ENCODE results near the gene MCF2L2.

MCF2L2 gene

GRCh38 chr3:183161552-183162336 lies 266.7 kb downstream of the MCF2L2 start:
- DNase-seq (ENCODE audit: low read depth): no peak

DNA sequence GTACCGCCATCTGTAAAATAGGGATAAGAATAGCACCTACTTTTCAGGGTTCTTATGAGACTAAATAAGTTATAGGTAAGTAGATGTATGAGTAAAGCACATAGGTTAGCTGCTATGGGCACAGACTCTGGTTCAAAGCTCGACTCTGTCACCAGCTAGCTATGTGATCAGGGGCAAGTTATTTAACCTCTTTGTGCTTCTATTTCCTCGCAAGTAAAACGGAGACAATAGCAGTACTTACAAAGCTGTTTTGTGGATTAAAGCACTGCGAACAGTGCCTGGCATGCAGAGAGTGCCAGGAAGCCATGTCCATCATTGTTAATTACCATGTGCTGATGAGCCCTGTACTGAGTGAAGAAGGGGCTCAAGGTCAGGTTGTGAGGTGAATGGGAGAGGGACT lies 267.8 kb downstream of the MCF2L2 start:
- no peak for DNase-seq (ENCODE audit: low read depth)

- no peak for DNase-seq (ENCODE audit: low read depth)
Measured at GRCh38 chr3:183159333-183159732, 269.1 kb downstream of the MCF2L2 start.

DNA sequence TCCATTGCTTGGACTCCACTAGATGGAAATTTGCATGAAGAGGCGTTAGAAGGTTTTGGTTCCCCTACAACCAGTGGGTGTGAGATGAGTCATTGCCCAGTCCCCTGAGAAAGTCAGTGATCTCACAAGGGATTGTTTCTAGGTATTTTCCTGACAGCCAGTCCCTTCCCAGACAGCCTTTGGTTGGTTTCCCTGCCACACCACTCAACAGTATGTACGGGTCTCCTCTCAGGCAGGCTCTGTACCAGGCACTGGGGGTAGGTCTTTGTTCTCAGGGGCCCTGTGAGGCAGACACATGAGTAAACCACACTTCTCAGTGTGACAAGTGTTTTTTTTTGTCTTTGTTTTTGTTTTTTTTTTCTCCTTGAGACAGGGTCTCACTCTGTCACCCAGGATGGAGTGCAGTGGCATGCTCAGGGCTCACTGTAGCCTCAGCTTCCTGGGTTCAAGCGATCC lies 269.8 kb downstream of the MCF2L2 start:
- no peak for DNase-seq (ENCODE audit: low read depth)

DNA sequence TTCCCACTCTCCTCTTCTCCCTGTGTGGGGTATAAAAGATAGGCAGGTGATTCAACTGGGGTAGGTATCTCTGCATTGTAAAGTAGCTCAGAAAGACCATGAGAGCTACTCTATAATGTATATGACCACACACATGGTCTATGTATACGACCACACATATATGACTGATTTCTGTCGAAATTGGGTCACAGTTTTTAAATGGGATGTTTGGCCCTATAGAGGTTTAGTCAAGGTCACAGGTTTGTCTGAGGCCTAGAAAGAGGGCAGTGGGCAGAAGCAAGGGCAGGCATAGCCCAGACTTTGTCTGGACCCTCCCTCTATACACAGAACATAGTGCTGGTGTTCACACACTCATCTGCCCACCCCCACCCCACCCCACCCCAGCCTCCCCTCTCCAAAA lies 270.3 kb downstream of the MCF2L2 start:
- no peak for DNase-seq (ENCODE audit: low read depth)

DNA sequence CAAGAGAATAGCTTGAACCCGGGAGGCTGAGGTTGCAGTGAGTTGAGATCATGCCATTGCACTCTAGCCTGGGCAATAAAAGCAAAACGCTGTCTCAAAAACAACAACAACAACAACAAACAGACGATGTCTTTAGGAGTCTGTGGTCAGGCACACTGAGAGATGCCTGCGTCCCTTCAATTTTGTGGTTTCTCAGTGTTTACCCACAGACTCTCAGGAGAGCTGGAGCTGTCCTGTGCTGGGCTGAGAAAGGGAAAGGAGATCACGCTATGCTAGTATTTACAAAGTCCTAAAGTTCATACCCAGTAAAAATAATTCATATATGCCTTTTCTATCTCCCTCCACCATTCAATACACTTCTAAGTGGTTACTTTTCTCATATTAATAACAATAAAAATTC lies 272.2 kb downstream of the MCF2L2 start:
- DNase-seq (ENCODE audit: low read depth): no peak

GRCh38 chr3:183155499-183155898 lies 272.9 kb downstream of the MCF2L2 start:
- no peak for DNase-seq (ENCODE audit: low read depth)

- no peak for DNase-seq (ENCODE audit: low read depth)
Measured at GRCh38 chr3:183153210-183153950, 275.0 kb downstream of the MCF2L2 start.

DNA sequence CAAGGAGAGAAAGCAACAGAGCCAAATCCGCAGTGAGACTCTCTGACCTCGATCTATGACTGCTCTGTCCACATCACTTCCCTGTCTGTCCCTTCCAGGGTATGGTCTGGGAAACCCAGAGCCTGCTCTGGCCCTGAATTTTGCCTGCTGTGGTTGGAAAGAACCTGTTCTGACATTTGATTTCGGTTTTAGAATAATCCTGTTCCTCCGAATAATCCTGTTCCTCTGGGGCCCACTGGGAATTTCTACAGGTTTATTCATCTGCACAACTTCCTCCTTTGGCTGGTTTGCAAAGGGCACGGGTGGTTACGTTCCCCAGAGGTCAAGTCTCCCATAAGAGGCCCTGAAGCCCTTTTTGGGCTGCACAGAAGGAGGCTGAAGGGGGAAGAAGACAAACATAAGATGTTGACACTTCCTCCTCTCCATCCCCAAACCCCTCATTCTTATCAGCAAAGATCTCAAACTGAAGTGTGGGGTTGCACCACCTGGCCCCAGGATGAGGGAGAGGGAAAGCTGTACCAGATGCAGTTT lies 276.5 kb downstream of the MCF2L2 start:
- DNase-seq (ENCODE audit: low read depth): no peak

- DNase-seq (ENCODE audit: low read depth): no peak
Measured at GRCh38 chr3:183151086-183151485, 277.3 kb downstream of the MCF2L2 start.

GRCh38 chr3:183149915-183150750 lies 278.3 kb downstream of the MCF2L2 start:
- no peak for DNase-seq (ENCODE audit: low read depth)

- DNase-seq (ENCODE audit: low read depth): no peak
Measured at GRCh38 chr3:183148056-183148455, 280.4 kb downstream of the MCF2L2 start.

DNA sequence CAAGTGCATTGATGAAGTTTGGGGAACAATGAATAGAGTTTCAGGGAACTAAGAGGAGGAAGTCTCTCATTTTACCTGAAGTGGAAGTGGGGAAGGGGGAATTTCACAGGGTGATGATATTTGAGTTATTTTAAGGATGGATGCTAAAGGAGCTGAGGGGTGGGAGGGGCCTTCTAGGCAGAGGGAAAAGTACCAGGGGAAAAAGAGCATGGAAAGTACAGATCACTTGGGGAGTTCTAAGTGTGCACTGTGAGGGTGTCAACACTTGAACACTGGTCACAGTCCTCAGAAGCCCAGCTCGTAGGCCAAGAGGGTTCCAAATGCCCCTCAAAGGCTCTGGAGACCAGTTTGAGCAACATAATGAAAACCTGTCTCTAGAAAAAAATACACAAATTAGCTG lies 284.1 kb downstream of the MCF2L2 start:
- DNase-seq (ENCODE audit: low read depth): no peak

GRCh38 chr3:183142199-183142598 lies 286.2 kb downstream of the MCF2L2 start:
- no peak for DNase-seq (ENCODE audit: low read depth)

DNA sequence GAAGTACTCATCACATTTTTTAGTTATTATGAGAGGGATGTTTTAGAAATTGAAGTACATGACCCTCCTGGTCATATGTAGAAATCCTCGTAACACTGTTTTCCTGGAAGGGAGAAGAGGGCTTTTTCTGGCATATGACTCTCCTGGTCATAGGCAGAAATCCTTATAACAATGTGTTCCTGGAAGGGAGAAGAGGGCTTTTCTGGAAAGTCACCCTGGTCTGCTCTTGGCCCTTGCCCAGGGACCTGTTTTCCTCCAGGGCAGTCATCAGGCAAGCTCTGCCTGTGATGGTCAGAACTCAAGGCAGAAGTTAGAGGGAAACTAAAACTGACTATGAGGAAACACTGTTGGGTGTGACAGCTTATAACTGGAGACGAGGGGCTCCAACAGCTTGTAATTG lies 293.6 kb downstream of the MCF2L2 start:
- DNase-seq (ENCODE audit: low read depth): no peak

GRCh38 chr3:183132409-183132808 lies 296.0 kb downstream of the MCF2L2 start:
- DNase-seq (ENCODE audit: low read depth): no peak

GRCh38 chr3:183131735-183132134 lies 296.7 kb downstream of the MCF2L2 start:
- no peak for DNase-seq (ENCODE audit: low read depth)

- no peak for DNase-seq (ENCODE audit: low read depth)
Measured at GRCh38 chr3:183131186-183131725, 297.2 kb downstream of the MCF2L2 start.

DNA sequence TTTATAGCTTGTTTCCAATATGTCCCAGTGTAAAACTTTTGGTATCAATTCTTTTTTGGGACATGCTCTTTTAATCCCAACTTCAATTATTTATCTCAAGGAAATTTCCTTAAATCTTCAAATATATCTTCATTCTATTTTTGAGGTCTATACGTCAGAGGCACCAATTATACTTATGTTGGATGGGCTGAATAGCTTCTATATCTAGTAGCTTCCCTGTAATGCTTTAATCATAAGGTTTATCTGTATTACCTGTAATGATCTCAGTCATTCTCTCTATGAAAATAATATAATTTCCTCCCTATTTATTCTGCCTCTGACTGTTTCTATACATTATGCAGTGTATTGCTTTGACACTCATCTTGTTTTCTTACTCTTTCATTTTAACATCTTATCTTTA lies 299.2 kb downstream of the MCF2L2 start:
- no peak for DNase-seq (ENCODE audit: low read depth)

DNA sequence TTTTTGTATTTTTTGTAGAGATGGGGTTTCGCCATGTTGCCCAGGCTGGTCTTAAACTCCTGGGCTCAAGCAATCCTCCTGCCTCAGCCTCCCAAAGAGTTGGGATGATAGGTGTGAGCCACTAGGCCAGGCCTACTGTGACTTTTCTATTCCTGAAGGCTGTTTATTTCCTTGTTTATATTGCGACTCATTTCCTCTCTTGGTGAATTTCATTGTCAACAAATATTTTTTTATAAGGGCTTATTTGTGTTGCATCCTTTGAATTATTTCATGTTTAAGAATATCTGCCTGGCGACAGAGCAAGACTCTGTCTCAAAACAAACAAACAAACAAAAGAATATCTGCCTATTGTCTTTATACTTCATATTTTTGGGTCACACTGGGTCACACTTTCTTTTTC lies 299.7 kb downstream of the MCF2L2 start:
- DNase-seq (ENCODE audit: low read depth): no peak
